Activated CD8-positive, alpha-beta T cell treated with anti-CD3 and anti-CD28 coated beads, Interleukin-2, amount 10 ng/mL, durations not matched to agents 7 days and 5 days (primary cell): Measurements from ENCODE around the gene CMAS. TPM values are rescaled to one million over a fixed set of nuclear protein-coding genes. Genes with fewer than 3 reads are reported as not detected.
A peak's percentile ranks its signal among the peaks of the same experiment; 100 is the strongest.
"Not testable (repeated sequence)": the region's sequence is repeated elsewhere in the genome, so short reads cannot be mapped to it uniquely, and the experiment has no call there.

Experiments used
- ATAC-seq: fragments of 150-1000 bp; cut with Tn5 transposase; one replicate; pipeline ENCODE4 v1.10.0; 2021; ENCODE audit warnings: moderate library complexity
- CTCF ChIA-PET: fragments of 350-600 bp; sonication (Branson Sonifier 250); formaldehyde crosslinking; loops from one replicate; lab custom pipeline; 2021; ENCODE audit warnings: antibody characterized with exemption; lab: Charles Lee
- POLR2A ChIA-PET: fragments of 350-600 bp; sonication (Branson Sonifier 250); formaldehyde crosslinking; loops from one replicate; lab custom pipeline; 2021; ENCODE audit warnings: antibody characterized with exemption; lab: Charles Lee
- DNase-seq: peaks from one replicate; pipeline ENCODE4 v3.0.0-alpha.2; 2020
- H3K27ac Mint-ChIP-seq: one replicate; pipeline ENCODE4 v1.8.0; 2021; ENCODE audit warnings: mild to moderate bottlenecking, mixed read lengths
- H3K27me3 Mint-ChIP-seq: one replicate; pipeline ENCODE4 v1.8.0; 2021; ENCODE audit warnings: low read depth, mixed read lengths
- H3K36me3 Mint-ChIP-seq: one replicate; pipeline ENCODE4 v1.8.0; 2021; ENCODE audit warnings: low read depth, mixed read lengths
- H3K4me1 Mint-ChIP-seq: one replicate; pipeline ENCODE4 v1.8.0; 2021; ENCODE audit warnings: low read depth, mixed read lengths
- H3K4me3 Mint-ChIP-seq: one replicate; pipeline ENCODE4 v1.8.0; 2021; ENCODE audit warnings: mild to moderate bottlenecking, mixed read lengths
- H3K9me3 Mint-ChIP-seq: one replicate; pipeline ENCODE4 v1.8.0; 2022; ENCODE audit warnings: mixed read lengths; ENCODE audit not compliant: insufficient read depth
- total RNA-seq, 2 experiments: library from RNA; stranded (reverse); gene quantifications; one replicate each; pipeline ENCODE4 v1.2.3, GENCODE V29; 2021

CMAS gene
- total RNA-seq, 2 experiments from 2014 or later: 31.6 to 34.1 TPM

DNA sequence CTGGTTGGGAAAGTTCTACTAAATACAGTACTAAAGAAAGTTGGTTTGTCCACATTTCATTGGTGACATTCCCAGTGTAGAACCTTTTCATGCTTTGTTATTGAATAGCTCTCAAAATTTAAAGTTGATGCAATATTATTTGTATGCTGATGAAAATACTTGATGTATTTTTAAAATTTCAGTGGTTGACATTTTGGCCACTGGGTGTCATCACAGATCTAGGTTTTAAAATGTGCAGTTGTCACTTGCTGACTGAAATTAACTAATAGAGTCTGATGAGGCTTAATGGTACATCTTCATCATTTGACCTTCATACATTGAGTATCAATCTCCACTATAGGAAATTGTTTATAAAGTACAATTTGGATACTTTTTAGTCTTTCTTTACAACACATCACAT is 37.1 kb downstream of the CMAS start:
- Mint-ChIP-seq H3K36me3 (no peaks in the 10 kb centered on the region), H3K4me3 (no peak overlapping the region), H3K4me1 (no peaks in the 10 kb centered on the region), H3K27ac (no peak overlapping the region), H3K9me3 (no peaks in the 10 kb centered on the region), H3K27me3 (no peaks in the 10 kb centered on the region)
- ATAC-seq (no peak), DNase-seq (peak; percentile 32)
- ChIA-PET POLR2A (no interaction called here), CTCF (interaction anchor here (0.7 to 1.9 kb wide), 11 partner anchors 18 to 377 kb away, joined by 3 to 7 read pairs (median 4); no protein-coding TSS in a partner anchor)

DNA sequence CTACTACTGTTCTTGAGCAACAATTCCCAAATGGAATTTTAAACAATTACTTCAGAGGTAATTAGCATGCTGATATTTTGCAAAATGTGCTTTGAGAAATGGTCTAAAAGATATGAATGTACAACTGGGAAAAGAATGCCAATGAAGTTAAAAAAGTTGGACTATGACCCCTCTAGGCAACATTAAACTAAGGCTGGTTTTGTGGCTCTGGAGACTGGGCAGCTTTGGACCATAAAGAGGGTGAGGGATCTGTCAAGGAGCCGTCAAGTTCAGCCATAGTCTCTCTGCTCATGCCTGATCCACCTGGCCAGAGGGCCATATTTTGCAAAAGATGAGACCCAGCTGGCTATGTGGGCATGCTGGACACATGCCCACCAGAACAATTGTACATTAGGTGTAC is 38.8 kb downstream of the CMAS start:
- DNase-seq: no peak
- H3K36me3 Mint-ChIP-seq: no peaks in the 10 kb centered on the region
- no peaks in the 10 kb centered on the region for H3K27me3 Mint-ChIP-seq
- no peak overlapping the region for H3K4me3 Mint-ChIP-seq
- ChIA-PET POLR2A (no interaction called here), CTCF (no interaction called here)
- no peak for ATAC-seq
- H3K27ac Mint-ChIP-seq: no peak overlapping the region
- no peaks in the 10 kb centered on the region for H3K4me1 Mint-ChIP-seq
- H3K9me3 Mint-ChIP-seq: no peaks in the 10 kb centered on the region

GRCh38 chr12:22088886-22089285 is 42.9 kb downstream of the CMAS start:
- Mint-ChIP-seq H3K4me3 (no peak overlapping the region), H3K9me3 (no peaks in the 10 kb centered on the region), H3K27me3 (no peaks in the 10 kb centered on the region), H3K4me1 (no peaks in the 10 kb centered on the region), H3K36me3 (no peaks in the 10 kb centered on the region), H3K27ac (no peak overlapping the region)
- ATAC-seq (no peak), DNase-seq (no peak)
- ChIA-PET POLR2A (no interaction called here), CTCF (interaction anchor here (1.1 kb wide), 1 partner anchor 13 kb away, joined by 3 read pairs; no protein-coding TSS in a partner anchor)

DNA sequence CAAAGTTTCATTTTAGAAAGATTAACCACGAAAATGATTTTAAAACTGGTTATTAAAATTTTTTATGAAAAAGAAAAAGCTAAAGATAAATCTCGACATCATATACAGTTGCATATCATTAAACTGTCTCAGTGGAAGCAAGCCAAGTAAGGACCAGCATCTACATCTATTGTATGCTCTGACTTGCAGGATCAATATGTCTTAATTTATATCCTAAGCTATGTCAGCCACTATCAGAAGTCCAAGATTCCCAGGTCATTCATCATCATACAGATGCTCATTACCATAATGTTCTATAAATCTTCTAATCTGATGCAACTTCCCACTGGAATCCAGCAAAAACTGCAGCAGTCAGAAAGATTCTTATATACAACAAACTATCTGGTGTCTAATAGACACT is 43.5 kb downstream of the CMAS start:
- DNase-seq (no peak), ATAC-seq (no peak)
- Mint-ChIP-seq H3K4me1 (no peaks in the 10 kb centered on the region), H3K27me3 (no peaks in the 10 kb centered on the region), H3K4me3 (no peak overlapping the region), H3K27ac (no peak overlapping the region), H3K36me3 (no peaks in the 10 kb centered on the region), H3K9me3 (no peaks in the 10 kb centered on the region)
- POLR2A ChIA-PET: no interaction called here
- CTCF ChIA-PET: interaction anchor here (1.1 kb wide), 1 partner anchor 246 kb away, joined by 3 read pairs; no protein-coding TSS in a partner anchor

- H3K36me3 Mint-ChIP-seq, DNase-seq, H3K27me3 Mint-ChIP-seq, H3K27ac Mint-ChIP-seq, H3K9me3 Mint-ChIP-seq, ATAC-seq, POLR2A ChIA-PET, H3K4me3 Mint-ChIP-seq: not testable (repeated sequence)
- H3K4me1 Mint-ChIP-seq: peaks cover 13% of the 10 kb centered on the region
- CTCF ChIA-PET: interaction anchor here (0.7 to 5.1 kb wide), 3 partner anchors 36 to 368 kb away, joined by 3 to 26 read pairs (median 3); no protein-coding TSS in a partner anchor
Observed at GRCh38 chr12:22099062-22099461, 53.0 kb downstream of the CMAS start.

- Mint-ChIP-seq H3K27me3 (peaks cover 9% of the 10 kb centered on the region), H3K4me1 (peaks cover 13% of the 10 kb centered on the region), H3K36me3 (no peaks in the 10 kb centered on the region), H3K9me3 (no peaks in the 10 kb centered on the region), H3K4me3 (no peak overlapping the region), H3K27ac (no peak overlapping the region)
- peak; percentile 49 for ATAC-seq
- DNase-seq: peak; percentile 57
- ChIA-PET POLR2A (no interaction called here), CTCF (interaction anchor here (0.6 to 5.1 kb wide), 11 partner anchors 16 to 345 kb away, joined by 3 to 26 read pairs (median 4); no protein-coding TSS in a partner anchor)
Observed at GRCh38 chr12:22100958-22101748, 55.1 kb downstream of the CMAS start.

DNA sequence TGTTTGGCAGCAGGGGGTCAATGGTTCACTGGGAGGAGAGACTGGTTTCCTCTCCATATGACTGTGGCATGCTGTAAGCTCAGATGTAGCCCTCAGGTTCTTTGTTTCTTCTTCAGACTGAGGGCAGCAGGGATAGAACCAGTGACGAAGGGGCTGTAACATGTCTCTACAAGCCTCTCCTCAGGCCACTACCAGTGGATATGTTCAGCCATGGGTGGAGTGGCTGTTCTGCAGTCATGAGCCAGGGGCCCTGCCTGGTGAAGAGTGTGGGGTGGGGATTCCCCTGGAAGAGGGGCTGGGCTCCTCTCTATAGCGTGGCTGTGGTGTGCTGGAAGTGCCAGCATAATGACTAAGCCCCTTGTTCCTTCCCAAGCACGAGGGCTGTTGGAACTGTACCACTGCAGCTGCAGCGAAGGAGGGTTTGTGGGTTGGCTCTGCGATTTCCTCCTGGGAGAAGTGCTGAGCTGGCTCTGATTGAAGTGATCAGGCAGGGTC is 55.8 kb downstream of the CMAS start:
- DNase-seq: no peak
- H3K4me3 Mint-ChIP-seq: no peak overlapping the region
- H3K27me3 Mint-ChIP-seq: peaks cover 7% of the 10 kb centered on the region
- H3K27ac Mint-ChIP-seq: no peak overlapping the region
- peaks cover 13% of the 10 kb centered on the region for H3K4me1 Mint-ChIP-seq
- ATAC-seq: no peak
- H3K9me3 Mint-ChIP-seq: no peaks in the 10 kb centered on the region
- POLR2A ChIA-PET: no interaction called here
- H3K36me3 Mint-ChIP-seq: no peaks in the 10 kb centered on the region
- CTCF ChIA-PET: interaction anchor here (0.7 to 5.1 kb wide), 10 partner anchors 15 to 344 kb away, joined by 3 to 26 read pairs (median 4); no protein-coding TSS in a partner anchor

DNA sequence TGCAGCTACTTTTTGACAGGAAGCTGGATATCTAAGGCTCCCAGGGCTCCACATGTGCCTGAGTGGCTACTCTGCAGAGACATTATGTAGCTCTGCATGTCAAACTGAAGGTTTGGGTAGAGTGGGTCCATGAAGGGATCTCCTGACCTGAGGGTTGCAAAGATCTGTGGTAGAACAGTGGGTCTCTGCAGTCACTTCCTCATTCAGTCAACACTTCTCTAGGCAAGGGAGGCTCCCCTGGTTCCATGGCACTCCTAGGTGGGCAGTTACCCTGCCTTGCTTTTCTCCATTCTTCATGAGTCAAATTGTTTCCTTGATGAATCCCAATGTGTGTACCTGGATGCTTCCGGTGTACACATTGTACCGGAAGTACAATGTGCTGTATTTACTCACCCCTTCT is 57.4 kb downstream of the CMAS start:
- Mint-ChIP-seq H3K4me1 (peaks cover 13% of the 10 kb centered on the region), H3K9me3 (no peaks in the 10 kb centered on the region), H3K27me3 (peaks cover under 1% of the 10 kb centered on the region), H3K27ac (no peak overlapping the region), H3K4me3 (no peak overlapping the region), H3K36me3 (no peaks in the 10 kb centered on the region)
- ChIA-PET POLR2A (no interaction called here), CTCF (interaction anchor here (1.0 to 5.1 kb wide), 3 partner anchors 20 to 232 kb away, joined by 3 to 26 read pairs (median 3); no protein-coding TSS in a partner anchor)
- DNase-seq (no peak), ATAC-seq (no peak)

DNA sequence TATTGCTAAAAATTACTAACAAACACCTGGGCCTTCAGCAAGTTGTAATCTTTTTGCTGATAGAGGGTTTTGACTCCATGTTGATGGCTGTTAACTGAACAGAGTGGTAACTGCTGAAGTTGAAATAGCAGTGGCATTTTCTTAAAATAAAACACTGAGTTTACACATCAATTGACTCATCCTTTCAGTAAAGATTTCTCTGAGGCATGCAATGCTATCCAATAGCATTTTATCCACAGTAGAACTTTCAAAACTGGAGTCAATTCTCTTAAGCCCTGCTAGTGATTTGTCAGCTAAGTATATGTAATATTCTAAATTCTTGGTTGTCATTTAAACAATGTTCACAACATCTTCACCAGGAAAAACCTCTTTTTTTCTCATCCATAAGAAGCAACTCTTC is 59.5 kb downstream of the CMAS start:
- Mint-ChIP-seq H3K27ac (no peak overlapping the region), H3K27me3 (no peaks in the 10 kb centered on the region), H3K4me1 (peaks cover 17% of the 10 kb centered on the region), H3K36me3 (no peaks in the 10 kb centered on the region), H3K9me3 (no peaks in the 10 kb centered on the region), H3K4me3 (no peak overlapping the region)
- ChIA-PET CTCF (no interaction called here), POLR2A (no interaction called here)
- no peak for ATAC-seq
- DNase-seq: no peak

- Mint-ChIP-seq H3K4me3 (no peak overlapping the region), H3K4me1 (peaks cover 5% of the 10 kb centered on the region), H3K27me3 (no peaks in the 10 kb centered on the region), H3K27ac (peak overlapping the region; percentile 17), H3K9me3 (no peaks in the 10 kb centered on the region), H3K36me3 (no peaks in the 10 kb centered on the region)
- ChIA-PET POLR2A (no interaction called here), CTCF (interaction anchor here (1.2 kb wide), 1 partner anchor 64 kb away, joined by 3 read pairs; no protein-coding TSS in a partner anchor)
- DNase-seq (no peak), ATAC-seq (no peak)
Observed at GRCh38 chr12:22110176-22110575, 64.2 kb downstream of the CMAS start.
